Mesodermal cell (in vitro differentiated cells): ENCODE results near the gene FGD3.

Source experiments
- H3K27ac ChIP-seq: 2 replicates; pipeline ENCODE4 v1.7.0; 2013; ENCODE audit warnings: mild to moderate bottlenecking, low read depth, low read length, moderate library complexity; ENCODE audit not compliant: severe bottlenecking
- H3K36me3 ChIP-seq: 2 replicates; pipeline ENCODE4 v1.7.1; 2013; ENCODE audit warnings: mild to moderate bottlenecking, low read length, moderate library complexity; ENCODE audit not compliant: control insufficient read depth, insufficient read depth
- H3K4me1 ChIP-seq: one replicate; pipeline ENCODE4 v1.7.1; 2013; ENCODE audit warnings: mild to moderate bottlenecking, low read length; ENCODE audit not compliant: insufficient read depth, control insufficient read depth, poor library complexity, severe bottlenecking
- H3K4me3 ChIP-seq: 2 replicates; pipeline ENCODE4 v1.7.0; 2013; ENCODE audit warnings: low read length, control low read depth, mild to moderate bottlenecking; ENCODE audit not compliant: insufficient read depth, poor library complexity, severe bottlenecking; ENCODE audit errors: extremely low read depth
- H3K9me3 ChIP-seq: 2 replicates; pipeline ENCODE4 v1.7.1; 2013; ENCODE audit warnings: mild to moderate bottlenecking, low read length, moderate library complexity; ENCODE audit not compliant: control insufficient read depth
- WGBS, 2 experiments: methylation state at CpG; one replicate each; pipeline ENCODE4 v1.1.5; 2013; ENCODE audit warnings: missing lambda C conversion rate in 2 of 2; ENCODE audit not compliant: insufficient coverage in 2 of 2; 5-methylcytosine and 5-hydroxymethylcytosine counted together

The FGD3 gene

DNA sequence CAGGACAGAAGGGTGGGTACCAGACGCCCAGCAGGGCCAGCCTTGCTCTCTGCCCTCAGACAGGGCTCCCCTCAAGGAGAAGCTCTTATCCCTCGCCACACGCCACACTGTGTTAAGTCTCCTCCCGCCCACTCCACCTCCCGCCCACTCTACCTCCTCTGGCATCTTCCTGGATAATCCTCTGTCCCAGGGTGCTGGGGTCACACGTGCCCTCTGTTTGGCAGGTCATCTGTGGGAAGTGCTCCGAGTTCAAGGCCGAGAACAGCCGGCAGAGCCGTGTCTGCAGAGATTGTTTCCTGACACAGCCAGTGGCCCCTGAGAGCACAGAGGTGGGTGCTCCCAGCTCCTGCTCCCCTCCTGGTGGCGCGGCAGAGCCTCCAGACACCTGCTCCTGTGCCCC, 85.2 kb downstream of the FGD3 start:
- no peak overlapping the region for H3K27ac ChIP-seq
- H3K36me3 ChIP-seq: no peaks in the 10 kb centered on the region
- no peaks in the 10 kb centered on the region for H3K9me3 ChIP-seq
- no peaks in the 10 kb centered on the region for H3K4me1 ChIP-seq
- WGBS, 2 experiments: 89 to 94% methylated on average over 10 to 11 of the region's 12 CpGs
- H3K4me3 ChIP-seq: no peak overlapping the region

DNA sequence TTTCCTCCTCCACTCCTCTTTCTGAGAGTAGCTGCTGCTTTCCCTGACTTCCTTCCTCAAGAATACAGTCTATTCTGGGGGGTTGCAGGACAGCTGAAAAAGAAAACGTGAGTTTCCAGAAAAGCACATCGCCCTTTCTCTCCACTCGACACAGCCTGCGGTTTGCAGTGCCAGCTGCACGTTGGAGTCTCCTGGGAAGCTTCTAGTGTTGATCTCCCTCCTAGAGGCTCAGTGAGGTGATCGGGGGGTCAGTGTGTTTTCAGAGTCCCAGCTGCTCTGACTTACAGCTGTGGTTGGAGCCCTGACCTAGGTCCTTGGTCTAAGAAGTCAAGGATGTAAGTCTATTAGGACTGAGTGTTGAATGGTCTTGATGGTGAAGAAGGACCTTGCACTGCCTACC, 86.2 kb downstream of the FGD3 start:
- WGBS, 2 experiments: 79 to 82% methylated on average over 6 of the region's 6 CpGs
- Histone ChIP-seq H3K9me3 (no peaks in the 10 kb centered on the region), H3K4me1 (no peaks in the 10 kb centered on the region), H3K4me3 (no peak overlapping the region), H3K36me3 (no peaks in the 10 kb centered on the region), H3K27ac (no peak overlapping the region)

DNA sequence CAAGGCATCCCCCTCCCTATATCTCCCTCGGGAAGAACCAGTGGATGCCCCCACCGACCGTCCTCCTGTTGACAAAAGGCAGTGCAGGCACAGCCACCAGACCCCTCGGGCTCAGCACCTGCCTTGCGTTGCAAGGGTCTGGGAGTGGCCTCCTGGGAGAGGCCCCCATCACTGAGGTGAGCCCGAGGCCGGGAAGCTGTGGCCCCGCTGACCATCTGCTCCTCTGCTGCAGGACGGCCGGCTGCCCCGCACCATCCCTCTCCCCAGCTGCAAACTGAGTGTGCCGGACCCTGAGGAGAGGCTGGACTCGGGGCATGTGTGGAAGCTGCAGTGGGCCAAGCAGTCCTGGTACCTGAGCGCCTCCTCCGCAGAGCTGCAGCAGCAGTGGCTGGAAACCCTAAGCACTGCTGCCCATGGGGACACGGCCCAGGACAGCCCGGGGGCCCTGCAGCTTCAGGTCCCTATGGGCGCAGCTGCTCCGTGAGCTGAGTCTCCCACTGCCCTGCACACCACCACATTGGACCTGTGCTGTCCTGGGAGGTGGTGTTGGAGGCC, 87.9 kb downstream of the FGD3 start:
- Histone ChIP-seq H3K27ac (no peak overlapping the region), H3K9me3 (no peaks in the 10 kb centered on the region), H3K4me3 (no peak overlapping the region), H3K36me3 (no peaks in the 10 kb centered on the region), H3K4me1 (no peaks in the 10 kb centered on the region)
- 83 to 92% methylated on average over 11 to 19 of the region's 19 CpGs for WGBS, 2 experiments

- WGBS, 2 experiments: 84 to 92% methylated on average over 12 of the region's 13 CpGs
- Histone ChIP-seq H3K4me3 (no peak overlapping the region), H3K27ac (no peak overlapping the region), H3K36me3 (no peaks in the 10 kb centered on the region), H3K9me3 (no peaks in the 10 kb centered on the region), H3K4me1 (no peaks in the 10 kb centered on the region)
Measured at GRCh38 chr9:93035821-93036351, 88.6 kb downstream of the FGD3 start.

DNA sequence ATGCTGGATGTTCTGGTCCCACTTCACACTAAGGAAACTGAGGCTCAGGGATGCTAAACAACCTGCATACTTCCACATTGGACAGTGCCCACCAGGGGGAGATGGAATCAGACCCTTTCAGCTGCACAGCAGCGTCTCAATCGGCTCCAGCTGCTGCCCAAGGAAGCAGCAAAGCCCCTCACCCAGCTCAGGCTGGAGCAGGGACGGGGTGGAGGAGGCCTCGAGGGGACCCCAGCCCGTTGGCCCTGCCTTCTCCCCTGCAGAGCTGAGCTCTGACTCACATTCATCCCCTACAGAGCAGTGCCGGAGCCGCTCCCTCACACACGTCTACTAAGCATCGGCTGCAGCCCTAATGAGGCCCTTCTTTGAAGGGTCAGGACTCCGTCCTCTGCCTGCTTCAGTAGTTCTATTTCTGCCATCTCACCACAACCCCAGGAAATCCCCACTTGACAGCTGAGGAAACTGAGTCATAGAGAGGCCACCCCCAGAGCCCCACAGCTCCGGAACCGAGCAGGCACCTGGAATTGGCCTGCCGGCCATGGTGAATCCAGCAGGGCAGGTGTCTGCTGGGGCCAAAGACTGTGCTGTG, 89.7 kb downstream of the FGD3 start:
- 85 to 87% methylated on average over 13 of the region's 13 CpGs for WGBS, 2 experiments
- no peak overlapping the region for H3K27ac ChIP-seq
- H3K9me3 ChIP-seq: no peaks in the 10 kb centered on the region
- no peaks in the 10 kb centered on the region for H3K4me1 ChIP-seq
- no peak overlapping the region for H3K4me3 ChIP-seq
- H3K36me3 ChIP-seq: no peaks in the 10 kb centered on the region

DNA sequence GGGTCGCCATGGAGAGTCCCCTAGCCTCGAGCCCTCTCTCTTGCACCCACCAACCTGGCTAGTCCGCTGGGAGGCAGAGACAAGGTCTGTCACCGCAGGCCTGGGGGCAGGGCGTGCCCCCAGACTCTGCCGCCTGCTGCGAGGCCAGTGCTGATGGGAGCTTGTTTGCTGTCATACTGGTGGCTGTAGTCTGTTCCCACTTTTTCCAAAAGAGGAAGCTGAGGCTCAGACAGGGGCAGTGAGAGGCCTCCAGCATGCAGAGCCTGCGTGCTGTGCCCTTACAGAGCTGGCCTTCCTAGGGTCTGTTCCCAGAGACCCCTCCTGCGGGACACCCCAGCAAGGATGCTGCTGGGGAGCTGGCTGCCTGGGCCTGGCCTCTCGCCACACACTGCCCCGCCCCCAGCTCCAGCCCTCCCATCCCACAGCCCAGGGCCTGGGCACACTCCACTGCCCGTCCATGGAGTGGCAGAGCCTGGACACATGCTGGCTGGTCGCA, 90.2 kb downstream of the FGD3 start:
- H3K9me3 ChIP-seq: no peaks in the 10 kb centered on the region

DNA sequence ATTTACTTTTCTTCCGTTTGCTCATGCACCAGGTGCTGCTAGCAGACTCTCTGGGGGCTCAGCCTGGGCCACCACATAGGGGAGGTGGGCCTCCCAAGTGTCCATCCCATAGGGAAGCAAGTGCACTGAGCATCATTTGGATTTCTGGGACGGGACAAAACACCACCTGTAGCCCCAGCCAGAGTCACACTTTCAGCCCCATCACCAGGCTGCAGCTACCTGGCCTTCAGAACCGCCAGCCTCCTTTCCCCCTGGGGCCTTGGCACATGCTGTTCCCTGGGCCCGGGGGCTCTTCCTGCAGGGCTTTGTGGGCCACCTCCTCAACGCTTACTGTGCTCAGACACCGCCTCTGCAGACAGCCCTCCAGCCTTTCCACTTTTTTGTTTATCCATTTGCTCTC, 91.6 kb downstream of the FGD3 start:
- 82 to 86% methylated on average over 6 of the region's 6 CpGs for WGBS, 2 experiments

More for the DNA sequence above, 90.2 kb downstream of the FGD3 start:
- Histone ChIP-seq H3K4me3 (no peak overlapping the region), H3K36me3 (no peaks in the 10 kb centered on the region), H3K4me1 (no peaks in the 10 kb centered on the region), H3K27ac (no peak overlapping the region)
- WGBS, 2 experiments: 82 to 93% methylated on average over 6 to 11 of the region's 13 CpGs

GRCh38 chr9:93039456-93039855, 92.1 kb downstream of the FGD3 start:
- H3K36me3 ChIP-seq: no peaks in the 10 kb centered on the region
- H3K4me3 ChIP-seq: no peak overlapping the region
- WGBS, 2 experiments: 73 to 89% methylated on average over 2 to 4 of the region's 6 CpGs
- no peak overlapping the region for H3K27ac ChIP-seq
- no peaks in the 10 kb centered on the region for H3K4me1 ChIP-seq
- H3K9me3 ChIP-seq: no peaks in the 10 kb centered on the region

More for the DNA sequence above, 91.6 kb downstream of the FGD3 start:
- Histone ChIP-seq H3K9me3 (no peaks in the 10 kb centered on the region), H3K4me3 (no peak overlapping the region), H3K27ac (no peak overlapping the region), H3K4me1 (no peaks in the 10 kb centered on the region), H3K36me3 (no peaks in the 10 kb centered on the region)

GRCh38 chr9:93039976-93040375, 92.7 kb downstream of the FGD3 start:
- 84 to 93% methylated on average over 8 to 9 of the region's 10 CpGs for WGBS, 2 experiments

DNA sequence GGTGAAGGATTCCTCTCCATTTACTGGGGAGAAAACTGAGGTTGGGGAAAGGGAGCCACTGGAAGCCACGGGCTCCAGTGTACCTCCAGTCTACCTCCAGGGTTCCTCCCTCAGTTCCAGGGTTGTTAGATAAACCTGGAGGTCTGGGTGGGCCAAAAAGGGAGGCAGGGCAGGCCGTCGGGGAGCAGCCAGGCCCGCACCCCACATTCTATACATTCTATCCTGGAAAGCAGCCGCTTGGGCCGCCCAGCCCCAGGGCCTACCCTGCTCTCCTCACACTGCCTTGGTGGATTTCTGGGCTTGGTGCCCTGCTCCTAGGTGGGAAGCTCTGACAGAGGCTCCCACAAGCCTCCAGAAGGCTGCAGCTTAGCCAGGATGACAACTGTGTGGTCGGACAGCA, 93.1 kb downstream of the FGD3 start:
- no peaks in the 10 kb centered on the region for H3K36me3 ChIP-seq
- H3K4me3 ChIP-seq: no peak overlapping the region
- WGBS, 2 experiments: 88 to 97% methylated on average over 4 to 6 of the region's 7 CpGs
- H3K9me3 ChIP-seq: no peaks in the 10 kb centered on the region
- H3K4me1 ChIP-seq: no peaks in the 10 kb centered on the region
- H3K27ac ChIP-seq: no peak overlapping the region

More at GRCh38 chr9:93039976-93040375, 92.7 kb downstream of the FGD3 start:
- Histone ChIP-seq H3K4me3 (no peak overlapping the region), H3K9me3 (no peaks in the 10 kb centered on the region), H3K27ac (no peak overlapping the region), H3K4me1 (no peaks in the 10 kb centered on the region), H3K36me3 (no peaks in the 10 kb centered on the region)
